Stimulated activated CD4-positive, alpha-beta T cell treated with anti-CD3 and anti-CD28 coated beads, Interleukin-1b, Interleukin-23, amount 100 ng/mL, for 24 hours (primary cell): ENCODE data around the gene IL36RN.

Experiments
- DNase-seq, 4 experiments: peaks; one replicate each; pipeline ENCODE4 v3.0.0-alpha.2; 2020; ENCODE audit warnings: low read depth in 4 of 4, low spot score in 1 of 4

Gene IL36RN

GRCh38 chr2:113046465-113046864 is 12.5 kb upstream of the IL36RN start:
- DNase-seq: no peak

GRCh38 chr2:113050921-113051895 is 7.8 kb upstream of the IL36RN start:
- DNase-seq: no peak

GRCh38 chr2:113052396-113052917 is 6.5 kb upstream of the IL36RN start, which contains the start of gene IL36B:
Gene IL36B (minus strand): TSS chr2:113052867.
- DNase-seq: no peak

- DNase-seq: no peak
Measured at GRCh38 chr2:113053666-113054065, 5.3 kb upstream of the IL36RN start.

- no peak for DNase-seq
Measured at GRCh38 chr2:113054066-113054465, 4.9 kb upstream of the IL36RN start.

GRCh38 chr2:113056521-113056920 is 2.5 kb upstream of the IL36RN start:
- no peak for DNase-seq

GRCh38 chr2:113057117-113057516 is 1.9 kb upstream of the IL36RN start:
- no peak for DNase-seq

GRCh38 chr2:113058411-113058994 is 495 bp upstream of the IL36RN start:
- DNase-seq: no peak

GRCh38 chr2:113060396-113060795 is 1.4 kb downstream of the IL36RN start:
- DNase-seq: no peak

GRCh38 chr2:113060796-113061195 is 1.8 kb downstream of the IL36RN start:
- no peak for DNase-seq

GRCh38 chr2:113061241-113061640 is 2.2 kb downstream of the IL36RN start:
- DNase-seq: no peak

- DNase-seq: no peak
Measured at GRCh38 chr2:113061896-113062770, 3.1 kb downstream of the IL36RN start.

- DNase-seq: no peak
Measured at GRCh38 chr2:113064281-113064680, 5.3 kb downstream of the IL36RN start.

- no peak for DNase-seq
Measured at GRCh38 chr2:113064898-113065297, 5.9 kb downstream of the IL36RN start.

GRCh38 chr2:113067681-113068080 is 8.7 kb downstream of the IL36RN start, which contains the start of gene IL1F10:
Gene IL1F10 (plus strand): TSS chr2:113067970. CDS start chr2:113072739, 4,769 bp downstream.
- DNase-seq: no peak

GRCh38 chr2:113068249-113068648 is 9.3 kb downstream of the IL36RN start:
- DNase-seq: no peak

GRCh38 chr2:113068706-113069485 is 9.9 kb downstream of the IL36RN start:
- DNase-seq: no peak

- DNase-seq: no peak
Measured at GRCh38 chr2:113069676-113070605, 10.9 kb downstream of the IL36RN start.

- no peak for DNase-seq
Measured at GRCh38 chr2:113070606-113070975, 11.6 kb downstream of the IL36RN start.
